BLaER1 treated with 17β-estradiol and CSF1 and Interleukin-3, amounts not matched to agents 10 nM and 100 nM (cell line): ENCODE results near the gene SOAT2.

Experiments
- H3K27ac ChIP-seq, 11 experiments: shearing (Covaris generic); formaldehyde crosslinking; 2 replicates each; pipeline ENCODE4 v1.8.1; 2022
- H3K27me3 ChIP-seq, 11 experiments: shearing (Covaris generic); formaldehyde crosslinking; 2 replicates each; pipeline ENCODE4 v1.8.1; 2022
- H3K36me3 ChIP-seq, 11 experiments: shearing (Covaris generic); formaldehyde crosslinking; 2 replicates each; pipeline ENCODE4 v1.8.1; 2022
- H3K4me1 ChIP-seq, 10 experiments: shearing (Covaris generic); formaldehyde crosslinking; 2 replicates each; pipeline ENCODE4 v1.8.1; 2022
- H3K4me2 ChIP-seq, 11 experiments: shearing (Covaris generic); formaldehyde crosslinking; 2 replicates each; pipeline ENCODE4 v1.8.1; 2022
- H3K4me3 ChIP-seq, 10 experiments: shearing (Covaris generic); formaldehyde crosslinking; 2 replicates each; pipeline ENCODE4 v1.8.1; 2022
- H3K9ac ChIP-seq, 11 experiments: shearing (Covaris generic); formaldehyde crosslinking; 2 replicates each; pipeline ENCODE4 v1.8.1; 2022
- H3K9me3 ChIP-seq, 11 experiments: shearing (Covaris generic); formaldehyde crosslinking; replicated peaks in 1 of 11; 2 replicates each; pipeline ENCODE4 v1.8.1; 2022
- H4K20me1 ChIP-seq, 11 experiments: shearing (Covaris generic); formaldehyde crosslinking; 2 replicates each; pipeline ENCODE4 v1.8.1; 2022
- Cebpa-rat ChIP-seq, 11 experiments: shearing (Covaris generic); IDR thresholded peaks; 2 replicates each; pipeline ENCODE4 v1.8.1; 2022

SOAT2 gene, protein sequence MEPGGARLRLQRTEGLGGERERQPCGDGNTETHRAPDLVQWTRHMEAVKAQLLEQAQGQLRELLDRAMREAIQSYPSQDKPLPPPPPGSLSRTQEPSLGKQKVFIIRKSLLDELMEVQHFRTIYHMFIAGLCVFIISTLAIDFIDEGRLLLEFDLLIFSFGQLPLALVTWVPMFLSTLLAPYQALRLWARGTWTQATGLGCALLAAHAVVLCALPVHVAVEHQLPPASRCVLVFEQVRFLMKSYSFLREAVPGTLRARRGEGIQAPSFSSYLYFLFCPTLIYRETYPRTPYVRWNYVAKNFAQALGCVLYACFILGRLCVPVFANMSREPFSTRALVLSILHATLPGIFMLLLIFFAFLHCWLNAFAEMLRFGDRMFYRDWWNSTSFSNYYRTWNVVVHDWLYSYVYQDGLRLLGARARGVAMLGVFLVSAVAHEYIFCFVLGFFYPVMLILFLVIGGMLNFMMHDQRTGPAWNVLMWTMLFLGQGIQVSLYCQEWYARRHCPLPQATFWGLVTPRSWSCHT

DNA sequence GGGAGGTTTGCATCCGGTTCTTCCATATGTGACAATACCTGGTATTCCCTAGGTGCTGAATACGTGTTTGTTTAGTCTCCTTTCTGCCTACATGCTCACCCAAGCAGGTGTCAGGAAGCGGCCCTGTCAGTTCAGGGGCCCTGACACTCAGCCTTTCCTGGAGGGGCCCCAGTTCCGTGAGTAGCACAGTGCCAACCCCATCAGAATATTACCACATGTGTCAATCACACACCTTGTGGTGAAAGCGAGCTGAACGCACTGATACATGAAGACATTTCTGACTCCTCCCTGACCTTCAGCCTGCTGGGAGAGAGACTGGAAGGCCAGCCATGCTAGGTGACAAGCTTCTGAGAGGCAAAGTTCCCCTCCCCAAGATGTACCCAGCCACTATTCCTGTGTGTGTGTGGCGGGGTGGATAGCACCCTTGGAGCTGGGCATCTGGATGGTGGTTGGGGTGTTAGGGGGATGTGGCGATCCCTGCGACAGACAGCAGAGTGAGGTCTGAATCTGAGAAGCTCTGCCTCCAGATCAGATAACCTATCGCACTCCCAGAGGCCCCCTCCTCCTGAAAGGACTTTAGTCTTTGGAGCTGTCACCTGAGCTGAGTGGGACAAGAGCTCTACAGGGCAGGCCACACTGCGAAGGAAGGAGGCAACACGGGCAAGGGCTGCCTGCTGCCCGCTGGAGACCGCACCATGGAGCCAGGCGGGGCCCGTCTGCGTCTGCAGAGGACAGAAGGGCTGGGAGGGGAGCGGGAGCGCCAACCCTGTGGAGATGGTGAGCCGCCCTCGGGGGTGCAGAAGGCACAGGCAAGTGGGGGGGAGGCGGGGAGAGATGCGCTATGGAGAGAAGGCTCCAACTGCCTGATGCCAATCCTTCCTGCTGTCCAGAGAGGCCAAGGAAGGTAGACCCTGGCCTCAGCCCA is at the start of gene SOAT2:
Gene SOAT2, plus strand, starts transcription at position 604 of the 925 bp plus-strand sequence. Its CDS starts 92 bp downstream, at position 696.
- H3K4me2 ChIP-seq, result peak within 1 kb of the TSS; percentile 39 to 89 (median 72)
- H3K9me3 ChIP-seq, result no peaks in the 10 kb centered on the region
- H3K4me3 ChIP-seq, result no peak within 1 kb of the TSS; a peak in 1 of 20 replicates
- peak within 1 kb of the TSS in 8 of 11 experiments; percentile 8 to 56 (median 32); a peak in 9 of 22 replicates for H3K9ac ChIP-seq
- H3K36me3 ChIP-seq, result no peaks in the 10 kb centered on the region
- peaks cover 37 to 67% (median 45%) of the 10 kb centered on the region in 10 experiments for H3K4me1 ChIP-seq
- no peak for TF ChIP-seq Cebpa-rat (IDR thresholded peaks at IDR 0.05)
- H3K27ac ChIP-seq, result peak within 1 kb of the TSS in 10 of 11 experiments; percentile 12 to 76 (median 51); a peak in 16 of 22 replicates
- H4K20me1 ChIP-seq, result no peaks in the 10 kb centered on the region; a peak in 1 of 22 replicates
- H3K27me3 ChIP-seq, result no peaks in the 10 kb centered on the region

DNA sequence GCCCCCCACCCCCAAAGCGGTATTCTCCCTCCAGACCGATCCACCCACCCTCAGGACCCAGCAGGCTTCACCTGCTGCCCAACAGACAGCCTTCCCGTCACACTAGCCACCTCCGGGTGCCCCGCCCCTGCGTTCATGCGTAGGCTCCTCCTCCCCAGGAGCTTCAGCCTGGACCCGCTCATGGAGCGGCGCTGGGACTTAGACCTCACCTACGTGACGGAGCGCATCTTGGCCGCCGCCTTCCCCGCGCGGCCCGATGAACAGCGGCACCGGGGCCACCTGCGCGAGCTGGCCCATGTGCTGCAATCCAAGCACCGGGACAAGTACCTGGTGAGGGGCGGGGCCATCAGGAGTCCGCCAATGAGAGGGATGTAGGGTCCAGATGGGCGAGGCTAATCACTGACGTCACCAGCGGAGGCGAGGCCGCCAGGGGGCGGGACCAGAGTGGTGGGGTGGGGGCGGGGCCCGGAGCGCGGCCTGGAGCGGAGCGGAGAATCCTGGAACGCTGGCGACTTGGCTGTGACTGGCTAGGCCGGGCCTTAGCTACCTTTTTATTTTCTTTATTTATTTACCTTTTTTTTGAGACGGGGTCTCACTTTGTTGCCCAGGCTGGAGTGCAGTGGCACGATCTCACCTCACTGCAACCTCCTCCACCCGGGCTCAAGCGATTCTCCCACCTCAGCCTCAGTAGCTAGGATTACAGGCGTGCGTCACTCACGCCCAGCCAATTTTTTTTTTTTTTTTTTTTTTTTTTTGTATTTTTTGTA is 49.0 kb upstream of the SOAT2 start:
- Histone ChIP-seq H3K27ac (peak overlapping the region in 10 of 11 experiments; percentile 25 to 68 (median 52); a peak in 18 of 22 replicates), H3K4me2 (peak overlapping the region; percentile 68 to 99 (median 91)), H3K4me1 (peaks cover 25 to 47% (median 38%) of the 10 kb centered on the region in 10 experiments), H3K36me3 (no peaks in the 10 kb centered on the region), H3K4me3 (peak overlapping the region; percentile 64 to 90 (median 80)), H4K20me1 (0 out of 22 replicates have a peak, but pooled peaks cover 0 to 17% (median 0%) of the 10 kb centered on the region in 11 experiments), H3K9me3 (no peaks in the 10 kb centered on the region), H3K9ac (peak overlapping the region; percentile 38 to 81 (median 74); a peak in 21 of 22 replicates), H3K27me3 (no peaks in the 10 kb centered on the region)
- TF ChIP-seq Cebpa-rat (IDR thresholded peaks at IDR 0.05), result no peak

DNA sequence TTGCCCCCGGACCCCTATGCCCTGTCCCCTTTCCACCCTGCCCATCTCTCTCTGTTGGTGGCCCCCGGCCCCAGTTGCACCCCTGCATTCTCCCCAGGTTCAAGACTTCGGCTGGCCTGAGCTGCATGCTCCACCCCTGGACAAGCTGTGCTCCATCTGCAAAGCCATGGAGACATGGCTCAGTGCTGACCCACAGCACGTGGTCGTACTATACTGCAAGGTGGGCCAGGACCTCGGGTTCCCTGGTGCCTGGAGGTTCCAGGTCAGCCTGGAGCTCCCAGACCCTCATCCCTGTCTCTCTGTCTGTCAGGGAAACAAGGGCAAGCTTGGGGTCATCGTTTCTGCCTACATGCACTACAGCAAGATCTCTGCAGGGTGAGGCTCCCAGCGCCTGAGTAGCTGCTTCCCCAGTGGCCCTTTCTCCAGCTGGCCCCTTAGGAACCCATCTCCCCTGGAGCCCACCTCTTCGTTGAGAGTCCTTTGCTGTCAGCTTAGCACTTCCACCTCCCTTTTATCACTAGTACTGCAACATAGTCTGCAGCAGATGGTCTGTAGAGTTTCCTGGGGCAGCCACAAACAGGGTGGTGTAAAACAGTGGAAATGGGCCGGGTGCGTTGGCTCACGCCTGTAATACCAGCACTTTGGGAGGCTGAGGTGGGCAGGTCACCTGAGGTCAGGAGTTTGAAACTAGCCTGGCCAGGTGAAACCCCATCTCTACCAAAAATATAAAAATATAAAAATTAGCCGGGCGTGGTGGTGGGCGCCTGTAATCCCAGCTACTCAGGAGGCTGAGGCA is 47.6 kb upstream of the SOAT2 start:
- Histone ChIP-seq H3K9me3 (no peaks in the 10 kb centered on the region), H3K4me2 (no peak overlapping the region), H3K27me3 (no peaks in the 10 kb centered on the region), H3K9ac (no peak overlapping the region), H3K36me3 (no peaks in the 10 kb centered on the region), H3K4me3 (no peak overlapping the region), H3K27ac (no peak overlapping the region), H3K4me1 (peaks cover 14 to 34% (median 26%) of the 10 kb centered on the region in 10 experiments), H4K20me1 (peaks cover 0 to 14% (median 0%) of the 10 kb centered on the region in 11 experiments; a peak in 1 of 22 replicates)
- no peak for TF ChIP-seq Cebpa-rat (IDR thresholded peaks at IDR 0.05)

DNA sequence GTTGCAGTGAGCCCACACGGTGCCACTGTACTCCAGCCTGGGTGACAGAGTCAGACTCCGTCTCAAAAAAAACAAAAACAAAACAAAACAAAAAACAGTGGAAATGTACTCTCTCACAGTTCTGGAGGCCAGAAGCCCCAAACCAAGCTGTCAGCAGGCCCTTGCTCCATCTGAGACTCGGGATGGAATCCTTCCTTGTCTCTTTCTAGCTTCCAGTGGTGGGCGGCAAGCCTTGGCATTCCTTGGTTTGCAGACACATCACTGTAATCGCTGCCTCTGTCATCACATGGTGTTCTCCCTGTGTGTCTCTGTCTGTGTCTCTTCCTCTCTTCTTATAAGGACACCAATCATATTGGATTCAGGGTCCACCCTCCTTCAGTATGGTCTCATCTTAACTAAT is 47.0 kb upstream of the SOAT2 start:
- Histone ChIP-seq H3K4me3 (no peak overlapping the region), H3K27ac (no peak overlapping the region), H3K4me2 (0 out of 22 replicates have a peak overlapping the region, but pooled peaks of 1 of the 11 experiments have one; percentile 7), H3K9me3 (no peaks in the 10 kb centered on the region), H3K4me1 (peaks cover 14 to 30% (median 20%) of the 10 kb centered on the region in 10 experiments), H3K9ac (no peak overlapping the region), H3K27me3 (no peaks in the 10 kb centered on the region), H3K36me3 (no peaks in the 10 kb centered on the region), H4K20me1 (peaks cover 0 to 8% (median 0%) of the 10 kb centered on the region in 11 experiments; a peak in 1 of 22 replicates)
- no peak for TF ChIP-seq Cebpa-rat (IDR thresholded peaks at IDR 0.05)

DNA sequence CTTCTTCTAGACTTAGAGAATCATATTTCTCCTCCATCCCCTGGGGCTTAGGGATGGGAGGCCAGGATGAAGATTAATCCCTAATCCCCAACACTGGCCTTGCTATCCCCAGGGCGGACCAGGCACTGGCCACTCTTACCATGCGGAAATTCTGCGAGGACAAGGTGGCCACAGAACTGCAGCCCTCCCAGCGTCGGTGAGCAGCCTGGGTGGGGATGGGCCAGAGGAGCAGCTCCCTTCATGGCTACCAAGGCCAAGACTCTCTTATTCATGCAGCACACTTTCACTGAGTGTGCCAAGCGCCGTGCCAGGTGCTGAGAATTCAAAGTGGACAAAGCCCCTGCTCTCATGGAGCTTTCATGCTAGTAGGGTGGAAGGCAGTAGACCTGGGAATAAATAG is 46.4 kb upstream of the SOAT2 start:
- Histone ChIP-seq H3K27ac (no peak overlapping the region), H3K9me3 (no peaks in the 10 kb centered on the region), H3K9ac (0 out of 22 replicates have a peak overlapping the region, but pooled peaks of 1 of the 11 experiments have one; percentile 5), H3K4me3 (no peak overlapping the region), H3K4me1 (peaks cover 12 to 27% (median 15%) of the 10 kb centered on the region in 10 experiments; a peak in 19 of 20 replicates), H3K4me2 (no peak overlapping the region), H3K27me3 (no peaks in the 10 kb centered on the region), H3K36me3 (no peaks in the 10 kb centered on the region), H4K20me1 (peaks cover 0 to 5% (median 0%) of the 10 kb centered on the region in 11 experiments; a peak in 2 of 22 replicates)
- no peak for TF ChIP-seq Cebpa-rat (IDR thresholded peaks at IDR 0.05)

DNA sequence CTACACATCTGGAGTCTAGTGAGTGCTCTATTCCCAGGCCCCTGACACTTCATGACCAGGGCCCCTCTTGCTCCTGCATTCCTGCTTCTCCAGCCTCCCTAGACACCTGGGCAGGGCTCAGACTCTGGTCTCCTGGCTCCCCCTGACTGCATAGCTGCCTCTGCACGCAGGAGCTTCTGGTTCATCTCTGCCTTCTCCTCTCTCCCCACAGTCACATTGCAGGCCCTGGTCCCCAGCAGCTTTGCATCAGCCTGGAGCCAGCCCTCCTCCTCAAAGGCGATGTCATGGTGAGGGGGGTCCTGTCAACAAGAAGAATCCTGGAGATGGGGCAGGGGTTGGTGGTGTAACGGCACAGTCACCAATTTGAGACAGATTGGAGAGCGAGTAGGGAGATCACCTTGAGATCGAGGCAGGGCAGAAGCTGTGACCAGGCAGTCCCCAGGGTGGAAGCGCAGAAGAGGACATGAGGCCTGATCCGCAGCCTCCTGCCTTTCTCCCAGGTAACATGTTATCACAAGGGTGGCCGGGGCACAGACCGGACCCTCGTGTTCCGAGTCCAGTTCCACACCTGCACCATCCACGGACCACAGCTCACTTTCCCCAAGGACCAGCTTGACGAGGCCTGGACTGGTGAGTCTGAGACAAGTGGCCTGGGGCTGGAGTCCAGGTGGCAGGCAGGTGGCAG is 45.3 kb upstream of the SOAT2 start:
- H3K27ac ChIP-seq, result no peak overlapping the region

More for the DNA sequence above, 45.3 kb upstream of the SOAT2 start:
- Histone ChIP-seq H3K4me3 (no peak overlapping the region), H3K4me2 (no peak overlapping the region), H3K27me3 (no peaks in the 10 kb centered on the region), H3K9ac (no peak overlapping the region; a peak in 1 of 22 replicates), H3K9me3 (no peaks in the 10 kb centered on the region), H3K4me1 (peaks cover 9 to 21% (median 14%) of the 10 kb centered on the region in 10 experiments; a peak in 19 of 20 replicates), H4K20me1 (peaks cover 0 to 8% (median 0%) of the 10 kb centered on the region in 11 experiments; a peak in 2 of 22 replicates), H3K36me3 (no peaks in the 10 kb centered on the region)
- TF ChIP-seq Cebpa-rat (IDR thresholded peaks at IDR 0.05), result no peak
